ENCODE results near the gene RANBP9. TPM values are rescaled to one million over a fixed set of nuclear protein-coding genes. Genes with fewer than 3 reads are reported as not detected.

The RANBP9 gene
- total and polyA plus RNA-seq, 9 of the 15 experiments (the other 6 are each of a cell fraction or from before 2014, with no cell fraction given), result 27.5 to 130 (median 61.5) TPM

DNA sequence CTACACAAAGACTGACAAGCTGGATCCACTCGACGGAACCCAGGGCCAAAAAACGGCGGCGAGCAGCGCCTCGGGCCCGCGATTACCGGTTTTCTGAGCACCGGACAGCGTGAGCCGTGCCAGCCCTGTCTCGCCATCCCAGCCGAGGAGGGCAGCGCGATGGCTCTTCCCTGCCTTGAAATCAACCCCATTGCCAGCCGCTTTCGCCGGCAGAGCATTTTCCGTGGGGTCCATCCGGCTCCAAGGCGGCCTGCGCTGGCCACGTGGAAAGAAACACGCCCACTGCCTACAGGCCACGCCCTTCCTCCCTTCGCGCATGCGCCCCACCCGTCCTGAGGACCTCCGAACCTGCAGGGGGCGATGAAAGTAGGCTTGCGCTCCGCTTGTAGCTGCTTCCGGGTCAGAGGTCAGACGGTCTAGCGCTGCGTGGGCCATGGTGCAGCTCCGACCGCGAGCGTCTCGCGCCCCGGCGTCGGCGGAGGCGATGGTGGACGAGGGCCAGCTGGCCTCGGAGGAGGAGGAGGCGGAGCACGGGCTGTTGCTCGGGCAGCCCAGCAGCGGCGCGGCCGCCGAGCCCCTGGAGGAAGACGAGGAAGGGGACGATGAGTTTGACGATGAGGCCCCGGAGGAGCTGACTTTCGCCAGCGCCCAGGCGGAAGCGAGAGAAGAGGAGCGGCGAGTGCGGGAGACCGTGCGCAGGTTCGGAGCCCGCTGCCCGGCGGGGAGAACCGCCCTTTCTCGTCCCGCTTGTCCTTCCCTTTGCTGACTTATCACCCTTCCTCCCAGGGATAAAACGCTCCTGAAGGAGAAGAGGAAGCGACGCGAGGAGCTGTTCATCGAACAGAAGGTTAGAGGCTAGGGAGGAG lies 96.5 kb downstream of the RANBP9 start, which contains the start of gene NOL7 (continued):
- TF ChIP-seq MAFK (IDR thresholded peaks at IDR 0.05; ENCODE audit: low read length) (peak; percentile 9; the same call in 1 of the 2 replicates), FOXJ2 (tag; IDR thresholded peaks at IDR 0.05) (peak; percentile 70; the same call in 1 of the 2 replicates), ILF3 (IDR thresholded peaks at IDR 0.05; ENCODE audit: borderline replicate concordance) (no peak), RBM22 (IDR thresholded peaks at IDR 0.05; ENCODE audit: low read depth, low read length, poor library complexity, severe bottlenecking) (peak; percentile 91), ZNF785 (CRISPR knock-in tag; IDR thresholded peaks at IDR 0.05) (no peak), ZC3H4 (CRISPR knock-in tag; IDR thresholded peaks at IDR 0.05; ENCODE audit: borderline replicate concordance) (no peak), CHD4 (IDR thresholded peaks at IDR 0.05; ENCODE audit: insufficient read depth, insufficient replicate concordance, low read depth, low read length, poor library complexity, severe bottlenecking) (no peak), PTTG1 (tag; IDR thresholded peaks at IDR 0.05; ENCODE audit: low read depth) (no peak), ZNF140 (CRISPR knock-in tag; IDR thresholded peaks at IDR 0.05) (no peak)
- TF ChIP-seq, protein P1, sequence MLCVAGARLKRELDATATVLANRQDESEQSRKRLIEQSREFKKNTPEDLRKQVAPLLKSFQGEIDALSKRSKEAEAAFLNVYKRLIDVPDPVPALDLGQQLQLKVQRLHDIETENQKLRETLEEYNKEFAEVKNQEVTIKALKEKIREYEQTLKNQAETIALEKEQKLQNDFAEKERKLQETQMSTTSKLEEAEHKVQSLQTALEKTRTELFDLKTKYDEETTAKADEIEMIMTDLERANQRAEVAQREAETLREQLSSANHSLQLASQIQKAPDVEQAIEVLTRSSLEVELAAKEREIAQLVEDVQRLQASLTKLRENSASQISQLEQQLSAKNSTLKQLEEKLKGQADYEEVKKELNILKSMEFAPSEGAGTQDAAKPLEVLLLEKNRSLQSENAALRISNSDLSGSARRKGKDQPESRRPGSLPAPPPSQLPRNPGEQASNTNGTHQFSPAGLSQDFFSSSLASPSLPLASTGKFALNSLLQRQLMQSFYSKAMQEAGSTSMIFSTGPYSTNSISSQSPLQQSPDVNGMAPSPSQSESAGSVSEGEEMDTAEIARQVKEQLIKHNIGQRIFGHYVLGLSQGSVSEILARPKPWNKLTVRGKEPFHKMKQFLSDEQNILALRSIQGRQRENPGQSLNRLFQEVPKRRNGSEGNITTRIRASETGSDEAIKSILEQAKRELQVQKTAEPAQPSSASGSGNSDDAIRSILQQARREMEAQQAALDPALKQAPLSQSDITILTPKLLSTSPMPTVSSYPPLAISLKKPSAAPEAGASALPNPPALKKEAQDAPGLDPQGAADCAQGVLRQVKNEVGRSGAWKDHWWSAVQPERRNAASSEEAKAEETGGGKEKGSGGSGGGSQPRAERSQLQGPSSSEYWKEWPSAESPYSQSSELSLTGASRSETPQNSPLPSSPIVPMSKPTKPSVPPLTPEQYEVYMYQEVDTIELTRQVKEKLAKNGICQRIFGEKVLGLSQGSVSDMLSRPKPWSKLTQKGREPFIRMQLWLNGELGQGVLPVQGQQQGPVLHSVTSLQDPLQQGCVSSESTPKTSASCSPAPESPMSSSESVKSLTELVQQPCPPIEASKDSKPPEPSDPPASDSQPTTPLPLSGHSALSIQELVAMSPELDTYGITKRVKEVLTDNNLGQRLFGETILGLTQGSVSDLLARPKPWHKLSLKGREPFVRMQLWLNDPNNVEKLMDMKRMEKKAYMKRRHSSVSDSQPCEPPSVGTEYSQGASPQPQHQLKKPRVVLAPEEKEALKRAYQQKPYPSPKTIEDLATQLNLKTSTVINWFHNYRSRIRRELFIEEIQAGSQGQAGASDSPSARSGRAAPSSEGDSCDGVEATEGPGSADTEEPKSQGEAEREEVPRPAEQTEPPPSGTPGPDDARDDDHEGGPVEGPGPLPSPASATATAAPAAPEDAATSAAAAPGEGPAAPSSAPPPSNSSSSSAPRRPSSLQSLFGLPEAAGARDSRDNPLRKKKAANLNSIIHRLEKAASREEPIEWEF (CRISPR knock-in tag; IDR thresholded peaks at IDR 0.05), result no peak
- TF ChIP-seq, protein P2, sequence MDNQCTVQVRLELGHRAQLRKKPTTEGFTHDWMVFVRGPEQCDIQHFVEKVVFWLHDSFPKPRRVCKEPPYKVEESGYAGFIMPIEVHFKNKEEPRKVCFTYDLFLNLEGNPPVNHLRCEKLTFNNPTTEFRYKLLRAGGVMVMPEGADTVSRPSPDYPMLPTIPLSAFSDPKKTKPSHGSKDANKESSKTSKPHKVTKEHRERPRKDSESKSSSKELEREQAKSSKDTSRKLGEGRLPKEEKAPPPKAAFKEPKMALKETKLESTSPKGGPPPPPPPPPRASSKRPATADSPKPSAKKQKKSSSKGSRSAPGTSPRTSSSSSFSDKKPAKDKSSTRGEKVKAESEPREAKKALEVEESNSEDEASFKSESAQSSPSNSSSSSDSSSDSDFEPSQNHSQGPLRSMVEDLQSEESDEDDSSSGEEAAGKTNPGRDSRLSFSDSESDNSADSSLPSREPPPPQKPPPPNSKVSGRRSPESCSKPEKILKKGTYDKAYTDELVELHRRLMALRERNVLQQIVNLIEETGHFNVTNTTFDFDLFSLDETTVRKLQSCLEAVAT (IDR thresholded peaks at IDR 0.05), result peak; percentile 37 to 66; a peak in 2 of 4 replicates
- TF ChIP-seq, protein P3, sequence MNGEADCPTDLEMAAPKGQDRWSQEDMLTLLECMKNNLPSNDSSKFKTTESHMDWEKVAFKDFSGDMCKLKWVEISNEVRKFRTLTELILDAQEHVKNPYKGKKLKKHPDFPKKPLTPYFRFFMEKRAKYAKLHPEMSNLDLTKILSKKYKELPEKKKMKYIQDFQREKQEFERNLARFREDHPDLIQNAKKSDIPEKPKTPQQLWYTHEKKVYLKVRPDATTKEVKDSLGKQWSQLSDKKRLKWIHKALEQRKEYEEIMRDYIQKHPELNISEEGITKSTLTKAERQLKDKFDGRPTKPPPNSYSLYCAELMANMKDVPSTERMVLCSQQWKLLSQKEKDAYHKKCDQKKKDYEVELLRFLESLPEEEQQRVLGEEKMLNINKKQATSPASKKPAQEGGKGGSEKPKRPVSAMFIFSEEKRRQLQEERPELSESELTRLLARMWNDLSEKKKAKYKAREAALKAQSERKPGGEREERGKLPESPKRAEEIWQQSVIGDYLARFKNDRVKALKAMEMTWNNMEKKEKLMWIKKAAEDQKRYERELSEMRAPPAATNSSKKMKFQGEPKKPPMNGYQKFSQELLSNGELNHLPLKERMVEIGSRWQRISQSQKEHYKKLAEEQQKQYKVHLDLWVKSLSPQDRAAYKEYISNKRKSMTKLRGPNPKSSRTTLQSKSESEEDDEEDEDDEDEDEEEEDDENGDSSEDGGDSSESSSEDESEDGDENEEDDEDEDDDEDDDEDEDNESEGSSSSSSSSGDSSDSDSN (IDR thresholded peaks at IDR 0.05; ENCODE audit: borderline replicate concordance in 1 of 2, low read depth in 2 of 2, low read length in 2 of 2), result peak in 1 of 2 experiments; percentile 89; a peak in 2 of 4 replicates
- TF ChIP-seq, protein P4, sequence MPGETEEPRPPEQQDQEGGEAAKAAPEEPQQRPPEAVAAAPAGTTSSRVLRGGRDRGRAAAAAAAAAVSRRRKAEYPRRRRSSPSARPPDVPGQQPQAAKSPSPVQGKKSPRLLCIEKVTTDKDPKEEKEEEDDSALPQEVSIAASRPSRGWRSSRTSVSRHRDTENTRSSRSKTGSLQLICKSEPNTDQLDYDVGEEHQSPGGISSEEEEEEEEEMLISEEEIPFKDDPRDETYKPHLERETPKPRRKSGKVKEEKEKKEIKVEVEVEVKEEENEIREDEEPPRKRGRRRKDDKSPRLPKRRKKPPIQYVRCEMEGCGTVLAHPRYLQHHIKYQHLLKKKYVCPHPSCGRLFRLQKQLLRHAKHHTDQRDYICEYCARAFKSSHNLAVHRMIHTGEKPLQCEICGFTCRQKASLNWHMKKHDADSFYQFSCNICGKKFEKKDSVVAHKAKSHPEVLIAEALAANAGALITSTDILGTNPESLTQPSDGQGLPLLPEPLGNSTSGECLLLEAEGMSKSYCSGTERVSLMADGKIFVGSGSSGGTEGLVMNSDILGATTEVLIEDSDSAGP (CRISPR knock-in tag; IDR thresholded peaks at IDR 0.05), result peak; percentile 85

Data from K562 (cell line).